GM19240 (cell line): ENCODE results near the gene ZNF385A.

Experiments
- DNase-seq: peaks from one replicate; pipeline ENCODE4 v3.0.0; 2011; ENCODE audit warnings: low spot score; ENCODE audit not compliant: insufficient read length

ZNF385A gene, protein sequence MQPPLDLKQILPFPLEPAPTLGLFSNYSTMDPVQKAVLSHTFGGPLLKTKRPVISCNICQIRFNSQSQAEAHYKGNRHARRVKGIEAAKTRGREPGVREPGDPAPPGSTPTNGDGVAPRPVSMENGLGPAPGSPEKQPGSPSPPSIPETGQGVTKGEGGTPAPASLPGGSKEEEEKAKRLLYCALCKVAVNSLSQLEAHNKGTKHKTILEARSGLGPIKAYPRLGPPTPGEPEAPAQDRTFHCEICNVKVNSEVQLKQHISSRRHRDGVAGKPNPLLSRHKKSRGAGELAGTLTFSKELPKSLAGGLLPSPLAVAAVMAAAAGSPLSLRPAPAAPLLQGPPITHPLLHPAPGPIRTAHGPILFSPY

DNA sequence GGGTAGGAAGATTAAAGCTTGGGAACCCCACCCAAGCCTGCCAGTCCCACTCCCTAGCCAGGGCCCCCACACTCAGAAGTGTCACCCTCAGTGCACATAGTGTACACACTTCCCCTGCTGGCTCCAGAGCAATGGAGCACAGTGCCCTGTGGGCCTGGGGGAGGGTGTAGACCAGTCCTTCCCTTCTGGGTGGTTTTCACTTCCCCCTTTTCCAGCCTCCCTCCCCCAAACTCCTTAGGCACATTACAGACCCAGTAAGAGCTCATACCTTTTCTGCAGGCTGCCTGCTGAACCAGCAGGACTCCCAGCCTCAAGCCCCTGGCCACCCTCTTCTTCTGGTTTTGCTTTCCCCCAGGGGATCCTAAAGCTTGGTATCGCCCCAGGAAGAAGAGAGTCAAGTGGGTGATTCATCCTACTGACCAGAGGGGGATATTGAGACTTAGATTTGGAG lies at the start of gene ZNF385A:
Gene ZNF385A (minus strand): TSS at position 143 of the 451 bp plus-strand sequence. CDS start 219 bp downstream, outside the sequence.
- no peak for DNase-seq

DNA sequence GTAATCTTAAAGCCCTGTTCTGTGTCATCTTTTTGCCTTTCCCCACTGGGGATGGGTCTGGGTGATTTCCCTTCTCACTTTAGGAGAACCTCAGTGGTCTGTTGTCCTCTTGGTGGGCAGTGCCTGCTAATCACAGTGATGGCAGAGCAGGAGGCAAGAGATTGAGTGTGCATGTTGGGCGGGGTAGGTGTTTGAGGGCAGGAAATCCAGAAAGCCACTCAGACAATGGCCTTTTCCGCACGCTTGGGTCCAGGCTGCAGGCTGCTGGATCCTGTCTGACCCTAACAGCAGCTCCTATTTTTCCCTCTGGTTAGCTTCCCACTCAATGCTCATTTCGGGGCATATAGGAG lies 48.3 kb upstream of the ZNF385A start:
- no peak for DNase-seq

DNA sequence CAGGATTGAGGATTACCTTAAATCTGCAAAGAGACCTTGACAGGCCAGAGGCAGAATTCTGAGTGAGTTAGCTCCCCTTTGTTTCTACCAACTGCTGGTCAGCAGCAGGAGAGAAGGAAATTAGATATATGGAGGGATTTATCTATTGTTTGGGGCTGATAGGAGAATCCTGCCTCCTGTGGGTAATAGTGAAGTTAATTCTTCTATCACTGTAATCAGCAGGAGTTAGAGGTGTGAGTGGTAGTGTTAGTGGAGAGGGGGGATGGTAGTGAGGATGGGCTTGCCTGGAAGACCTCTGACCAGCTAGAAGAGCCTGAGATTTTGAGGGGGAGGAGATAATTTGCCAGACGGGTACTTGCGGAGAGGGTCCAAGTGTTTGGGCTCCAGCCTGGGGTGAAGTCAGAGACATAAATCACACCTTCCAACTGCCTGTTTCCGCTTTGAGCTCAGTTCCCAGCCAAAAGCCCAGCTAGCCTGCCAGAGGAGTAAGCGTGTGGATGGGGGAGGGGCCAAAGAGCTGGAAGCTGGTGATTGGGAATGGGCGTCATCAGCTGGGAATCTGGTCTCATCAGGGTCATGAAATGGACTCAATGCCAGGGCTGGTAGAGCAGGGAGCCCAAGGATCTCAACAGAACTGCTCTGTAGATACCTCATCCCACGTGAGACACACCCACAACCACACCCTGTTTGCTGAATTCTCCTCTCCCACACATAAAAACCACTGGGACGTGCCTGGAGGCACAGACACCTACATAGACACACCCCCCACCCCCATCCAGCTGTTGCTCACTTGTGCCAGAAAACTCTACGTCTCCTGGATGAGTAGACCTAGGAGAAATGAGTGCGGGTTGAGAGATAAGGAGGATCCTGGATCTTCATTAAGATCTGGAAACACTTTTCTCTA lies 47.6 kb upstream of the ZNF385A start:
- no peak for DNase-seq

DNA sequence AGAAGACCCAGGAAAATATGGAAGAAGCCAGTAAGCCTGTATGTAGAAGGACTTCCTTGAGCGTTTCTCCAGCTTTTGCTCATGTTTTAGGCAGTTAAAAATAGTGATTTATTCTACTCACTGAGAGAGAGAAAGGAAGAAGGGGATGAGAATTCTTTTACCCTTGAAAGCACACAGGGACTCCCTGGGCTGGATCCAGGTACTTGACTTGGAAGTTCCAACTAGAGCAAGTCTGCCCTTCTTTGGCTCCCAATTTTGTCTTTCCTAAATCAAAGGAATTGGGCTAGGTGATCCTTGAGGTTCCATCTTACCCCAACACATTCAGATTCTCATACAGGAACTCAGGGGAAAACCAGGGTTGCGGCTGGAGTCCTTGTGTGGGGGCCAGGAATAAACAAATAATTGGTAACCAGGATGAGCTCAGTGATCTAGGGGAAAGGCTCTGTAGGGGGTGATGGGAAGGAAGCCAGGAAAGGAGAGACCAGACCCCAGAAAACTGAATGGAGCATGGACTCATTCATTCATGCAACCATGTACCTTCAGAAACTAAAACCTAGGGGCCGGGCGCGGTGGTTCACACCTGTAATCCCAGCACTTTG lies 46.0 kb upstream of the ZNF385A start:
- no peak for DNase-seq

DNA sequence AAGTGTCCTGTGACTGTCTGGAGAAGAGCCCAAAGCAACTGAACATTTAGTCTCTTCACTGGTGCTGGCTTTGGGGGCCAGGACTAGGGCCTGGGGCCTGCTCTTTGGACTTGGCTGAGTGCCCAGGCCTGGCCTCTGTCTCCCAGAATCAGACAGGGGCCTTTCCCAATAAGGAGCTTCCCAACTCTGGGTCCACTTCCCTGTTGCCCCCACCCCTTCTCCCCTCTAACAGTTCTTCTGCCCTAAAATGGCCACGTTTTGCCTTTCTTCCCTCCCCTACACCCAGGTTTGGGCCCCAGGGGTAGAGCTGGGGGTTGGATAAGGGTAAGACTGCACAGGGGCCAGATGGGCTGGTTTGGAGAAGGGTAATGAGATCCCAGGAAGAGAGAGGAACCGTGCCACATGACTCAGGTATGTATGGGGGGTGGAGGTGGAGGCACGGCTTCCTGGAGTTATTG lies 44.5 kb upstream of the ZNF385A start:
- DNase-seq = no peak

DNA sequence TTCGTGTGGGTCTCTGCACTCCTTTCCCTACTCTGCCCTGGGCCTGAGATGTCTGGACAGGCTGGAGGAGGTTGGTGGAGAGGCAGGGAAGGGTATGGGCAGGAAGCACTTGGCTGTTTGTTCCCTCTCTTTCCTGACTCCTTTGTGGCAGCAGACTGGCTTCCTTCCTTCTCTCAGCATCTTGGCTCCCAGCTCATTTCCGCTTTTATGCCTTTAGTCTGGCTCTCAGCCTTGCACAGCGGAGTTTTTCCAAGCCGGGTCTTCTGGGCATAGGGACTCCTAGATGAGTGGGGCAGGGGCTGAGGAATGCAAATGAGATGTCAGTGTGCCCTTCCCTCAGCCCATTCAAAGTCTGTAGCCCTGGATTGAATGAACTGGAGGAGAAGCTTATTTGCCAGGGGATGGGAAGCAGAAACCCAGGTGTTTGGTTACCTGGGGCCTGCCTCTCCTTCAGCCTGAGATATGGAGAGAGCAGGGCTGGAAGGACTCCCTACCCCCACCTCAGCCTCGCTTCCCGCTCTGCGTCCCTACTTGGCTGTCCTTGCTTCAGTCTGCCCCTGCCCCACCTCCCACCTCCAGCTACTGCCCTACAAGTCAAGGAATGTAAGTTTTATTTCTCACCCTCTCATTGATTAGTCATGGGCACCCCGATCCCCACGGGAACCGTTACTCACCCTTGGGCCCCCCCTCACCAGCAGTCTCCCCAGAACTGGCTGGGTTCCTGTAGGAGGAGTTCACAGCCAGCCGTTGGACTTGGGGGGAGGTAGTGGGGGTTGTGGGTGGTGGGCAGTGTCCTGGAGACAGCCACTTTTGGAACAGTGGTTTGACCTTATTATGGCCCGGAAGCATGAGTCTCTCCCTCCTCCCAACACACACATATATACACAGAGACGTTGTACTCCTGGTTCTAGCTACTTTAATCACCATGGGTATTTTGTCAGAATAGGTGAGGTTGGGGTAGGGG lies 43.8 kb upstream of the ZNF385A start:
- no peak for DNase-seq

DNA sequence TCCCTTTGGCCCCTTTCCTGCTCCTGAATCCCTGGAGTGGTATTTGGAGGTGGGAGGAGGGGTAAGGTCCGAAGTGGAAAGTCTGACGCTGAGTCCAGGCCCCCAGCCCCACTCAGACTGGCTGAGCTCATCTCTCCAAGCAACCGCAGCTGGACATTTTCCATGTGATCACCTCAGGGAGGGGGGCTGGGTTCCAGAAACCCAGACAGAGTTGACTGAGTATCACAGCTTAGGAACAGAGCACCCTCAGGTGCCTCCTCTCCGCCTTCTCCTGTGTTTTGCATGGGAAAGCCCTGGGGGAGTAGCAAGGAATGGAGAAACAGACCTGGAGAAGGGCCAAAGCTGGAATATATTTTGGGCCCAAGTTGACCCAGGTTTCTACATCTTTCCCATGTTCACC lies 42.6 kb upstream of the ZNF385A start:
- DNase-seq = no peak

DNA sequence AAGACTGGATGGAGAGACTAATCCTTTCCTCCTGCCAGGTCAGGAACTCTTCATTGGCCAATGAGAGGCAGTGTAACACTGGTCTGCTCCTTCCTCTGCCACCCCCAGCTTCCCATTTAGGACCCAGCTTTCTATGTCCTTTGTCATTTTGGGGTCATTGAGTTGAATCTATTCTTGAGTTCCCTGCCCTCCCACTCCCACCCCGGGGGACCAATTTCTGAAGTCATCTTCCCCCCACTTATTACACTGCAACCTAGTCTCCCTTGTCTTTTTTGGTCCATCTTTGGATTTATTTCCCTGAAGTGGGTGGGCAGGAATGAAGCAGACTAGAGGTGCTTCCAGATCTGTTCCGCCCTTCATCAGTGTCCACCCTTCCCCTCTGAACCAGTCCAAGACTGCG lies 42.2 kb upstream of the ZNF385A start:
- no peak for DNase-seq

DNA sequence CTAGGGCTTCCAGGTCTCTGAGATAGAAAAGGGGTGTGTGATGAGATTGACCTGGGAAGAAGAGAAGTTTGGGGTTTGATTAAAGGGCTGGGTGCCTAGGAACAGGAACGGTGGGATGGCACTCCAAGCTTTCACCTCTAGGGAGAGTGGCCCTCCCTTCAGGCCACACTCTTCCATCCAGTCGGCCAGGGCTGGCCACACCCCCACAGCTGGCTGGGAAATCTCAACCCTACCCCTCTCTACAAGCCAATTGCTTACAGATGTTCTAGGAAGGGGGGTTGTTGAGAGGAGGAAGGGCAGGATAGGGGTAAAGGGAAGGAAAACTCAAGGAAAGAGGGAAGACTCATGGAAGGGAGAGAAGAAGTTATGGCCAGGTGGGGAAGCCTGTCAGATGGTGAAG lies 41.2 kb upstream of the ZNF385A start:
- DNase-seq = no peak

DNA sequence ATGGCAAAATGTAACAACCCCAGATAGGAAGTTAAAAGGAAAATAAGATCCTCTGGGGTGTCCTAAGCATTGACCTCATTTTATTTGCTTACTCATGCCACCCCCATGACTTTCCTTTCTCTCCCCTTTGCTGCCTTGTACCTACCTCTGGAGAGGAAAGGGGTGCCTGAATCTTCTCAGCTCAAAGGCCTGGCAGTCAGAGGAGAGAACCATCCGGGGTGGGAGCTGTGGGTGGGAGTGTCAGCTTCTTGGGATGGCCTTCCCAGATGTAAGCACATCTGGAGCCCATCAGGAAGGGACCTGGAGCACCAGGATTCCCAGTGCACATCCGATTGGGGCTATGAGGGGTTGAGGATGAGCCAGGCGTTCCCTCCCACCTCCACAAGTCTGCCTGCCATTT lies 39.7 kb upstream of the ZNF385A start:
- DNase-seq = no peak

DNA sequence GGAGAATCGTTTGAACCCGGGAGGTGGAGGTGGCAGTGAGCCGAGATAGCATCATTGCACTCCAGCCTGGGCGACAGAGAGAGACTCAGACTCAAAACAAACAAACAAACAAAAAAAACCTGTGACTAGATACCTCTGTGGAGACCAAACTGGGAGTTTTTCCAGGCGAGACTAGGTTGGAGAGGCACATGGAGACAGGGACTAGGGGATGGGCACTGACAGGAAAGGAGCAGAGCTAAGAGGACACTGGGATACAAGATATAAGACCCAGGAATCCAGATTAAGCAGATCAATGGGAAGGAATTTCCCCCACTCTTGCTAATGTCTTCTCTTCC lies 39.2 kb upstream of the ZNF385A start:
- no peak for DNase-seq

DNA sequence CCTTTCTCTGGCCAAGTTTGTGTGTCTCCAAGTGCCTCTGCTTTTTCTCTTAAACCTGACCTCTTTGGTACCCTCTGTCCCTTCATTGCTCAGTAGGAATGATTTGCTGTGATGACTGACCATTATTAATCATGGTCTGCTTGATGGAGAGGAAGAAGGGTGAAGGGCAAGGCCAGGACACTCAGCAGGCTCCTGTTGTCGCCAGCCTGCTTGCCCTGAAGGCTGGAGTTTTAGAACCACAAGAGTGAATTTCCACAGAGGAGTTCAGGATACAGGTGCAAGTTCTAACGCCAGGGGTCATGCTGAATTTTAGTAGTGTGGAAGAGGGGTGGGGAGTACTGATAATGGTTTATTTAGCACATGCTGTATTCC lies 37.3 kb upstream of the ZNF385A start:
- DNase-seq = no peak

DNA sequence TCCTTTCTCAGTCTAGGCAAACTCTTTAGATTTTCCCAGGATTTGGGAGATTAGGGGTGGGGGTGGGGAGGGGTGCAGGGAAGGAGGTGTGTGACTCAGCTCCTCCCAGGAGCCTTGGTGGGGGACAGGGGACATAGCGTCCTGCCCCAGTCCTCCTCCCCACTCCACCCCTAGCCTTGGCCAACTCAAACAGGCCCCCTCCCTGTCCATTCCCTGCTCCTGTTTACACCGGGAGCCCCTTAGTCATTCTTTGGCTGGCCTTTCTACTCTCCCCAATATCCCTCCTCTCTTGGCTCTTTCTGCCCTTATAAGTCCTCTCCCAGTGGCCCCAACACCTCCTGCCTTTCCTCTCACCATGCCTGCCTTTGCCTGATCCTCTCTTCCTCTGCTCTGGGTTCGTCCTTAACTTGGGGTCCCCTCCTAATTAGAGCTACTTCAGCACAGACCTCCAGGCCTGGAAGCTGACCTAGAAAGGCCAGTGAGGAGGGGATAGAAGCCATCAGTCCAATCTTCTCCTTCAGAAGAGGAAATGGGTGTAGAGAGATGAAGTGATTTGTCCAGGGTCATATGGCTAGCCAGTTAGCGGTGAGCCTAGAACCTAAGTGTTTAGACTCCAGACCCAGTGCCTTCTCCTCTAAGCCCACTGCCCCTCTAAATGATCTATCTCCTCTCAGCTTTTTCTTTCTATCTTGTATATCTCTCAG lies 36.8 kb upstream of the ZNF385A start:
- no peak for DNase-seq

DNA sequence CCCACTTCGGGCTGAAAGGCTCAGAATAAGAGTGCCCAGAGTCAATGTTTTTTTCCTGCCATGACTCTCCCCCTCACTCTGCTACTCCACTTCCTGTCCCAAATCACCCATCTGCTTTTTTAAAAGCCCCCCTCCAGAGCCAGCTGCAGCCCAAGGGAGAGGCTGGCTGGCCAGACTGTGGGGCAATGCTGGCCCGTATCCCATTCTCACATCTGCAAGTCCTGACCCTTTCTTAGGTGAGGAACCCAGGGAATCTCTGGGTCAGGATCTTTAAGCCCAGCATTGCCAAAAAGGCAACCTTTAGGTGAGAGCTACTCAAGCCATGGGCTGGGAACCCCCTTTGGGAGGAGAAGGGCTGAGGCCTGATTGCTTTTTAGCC lies 36.2 kb upstream of the ZNF385A start:
- DNase-seq = no peak

DNA sequence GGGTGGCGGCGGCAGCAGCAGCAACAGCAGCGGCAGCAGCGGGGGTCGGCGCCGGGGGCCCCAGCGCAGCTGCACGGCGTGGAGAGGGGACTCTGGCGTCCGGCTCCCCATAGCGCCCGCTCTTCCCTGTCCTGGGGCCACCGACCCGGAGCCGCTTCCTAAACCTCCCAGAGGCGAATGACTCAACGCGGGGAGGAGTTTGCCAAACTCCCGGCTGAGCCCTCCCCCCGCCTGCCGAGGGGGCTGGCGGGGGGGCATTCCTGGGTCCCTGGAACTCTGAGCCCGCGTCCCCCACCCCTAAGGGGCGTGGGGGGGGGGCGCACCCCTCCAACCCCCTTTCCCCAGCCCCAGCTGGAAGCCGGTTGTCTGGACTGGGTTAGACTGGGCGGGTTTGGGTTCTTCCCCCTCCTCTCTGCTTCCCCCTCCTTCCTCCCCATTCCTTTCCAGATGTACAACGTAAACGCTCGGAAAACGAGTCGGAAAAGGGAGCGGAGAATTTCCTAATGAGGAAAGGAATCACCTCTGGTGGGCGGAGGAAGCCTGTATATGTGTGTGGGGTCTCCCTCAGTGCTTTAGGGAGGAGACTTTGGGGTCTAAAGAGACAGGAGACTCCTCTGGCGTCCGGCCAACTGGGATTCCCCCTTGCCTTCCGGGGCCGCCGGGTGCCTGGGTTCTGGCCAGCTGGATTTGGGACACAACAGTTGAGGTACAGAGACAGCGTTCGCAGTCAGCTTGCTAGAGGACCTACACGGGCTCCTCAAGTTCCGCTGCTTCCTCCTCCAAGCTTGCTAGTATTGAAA lies 34.8 kb upstream of the ZNF385A start, which contains the start of gene ITGA5:
Gene ITGA5 (minus strand): TSS at position 179 of the 800 bp plus-strand sequence. CDS start 68 bp downstream, at position 111.
- DNase-seq = no peak

DNA sequence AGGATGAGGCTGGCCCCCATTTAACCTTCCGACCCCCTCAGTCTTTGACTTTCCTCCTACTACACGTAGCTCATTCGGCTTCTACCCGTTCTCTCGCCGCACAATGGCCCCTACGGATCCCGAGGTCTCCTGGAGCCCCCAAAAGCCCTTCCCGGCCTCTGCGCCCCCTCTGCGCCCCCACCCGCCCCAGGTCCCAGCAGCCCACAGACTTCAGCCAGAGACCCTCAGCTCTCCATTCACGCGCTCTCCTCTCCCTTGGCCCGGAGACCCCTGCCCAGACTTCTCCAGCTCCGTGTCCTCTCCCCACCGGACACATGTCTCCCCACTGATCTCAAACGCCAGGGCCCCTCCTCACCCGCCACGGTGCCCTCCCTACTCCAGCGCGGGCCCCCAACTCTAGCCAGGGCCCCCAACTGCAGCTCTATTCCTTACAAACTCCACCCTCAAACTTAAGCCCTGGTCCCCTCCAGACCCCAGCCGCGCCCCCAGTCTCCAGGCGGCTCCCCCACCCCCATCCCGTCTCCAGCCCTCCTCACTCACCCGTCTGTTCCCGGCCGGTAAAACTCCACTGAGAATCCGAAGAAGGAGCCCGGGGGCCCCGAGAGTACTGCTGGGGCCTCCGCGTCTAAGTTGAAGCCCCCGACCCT lies 34.0 kb upstream of the ZNF385A start:
- DNase-seq = no peak

DNA sequence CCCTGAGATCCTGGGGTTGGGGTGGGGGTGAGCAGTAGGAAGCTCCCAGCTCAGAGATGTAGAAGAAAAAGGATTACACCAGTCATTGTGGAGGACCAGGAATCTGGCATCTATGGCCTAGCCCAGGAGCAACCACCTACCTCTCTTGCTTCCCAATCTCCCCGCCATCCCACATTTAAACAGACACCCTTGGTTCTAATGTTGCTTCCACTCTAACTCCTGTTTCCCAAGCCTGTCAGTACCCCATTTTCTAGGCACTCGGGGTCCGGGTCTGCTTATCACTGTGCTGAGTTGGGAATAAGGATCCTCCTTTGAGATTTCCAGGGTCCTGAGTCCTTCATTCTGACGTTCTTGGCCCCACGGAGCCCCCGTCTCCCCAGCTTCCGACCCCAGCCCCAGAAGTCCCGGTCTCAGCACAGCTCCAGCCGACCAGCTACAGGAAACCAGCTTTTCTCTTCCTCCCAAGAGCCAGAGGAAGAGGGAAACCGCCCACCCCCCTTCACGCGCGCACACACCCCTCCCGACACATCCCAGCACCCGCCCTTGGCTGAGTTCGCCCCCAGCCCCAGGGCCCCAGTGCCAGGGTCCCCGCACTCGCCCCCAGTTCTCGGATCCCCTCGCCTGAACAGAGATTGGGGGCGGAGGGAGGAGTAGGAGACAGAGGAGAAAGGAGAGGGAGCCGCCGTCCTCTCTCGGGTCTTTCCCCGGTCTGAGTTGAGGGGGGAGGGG lies 33.3 kb upstream of the ZNF385A start:
- no peak for DNase-seq
